Lower leg skin (tissue), 4 donors: Measurements from ENCODE around the gene NVL. TPM values are rescaled to one million over a fixed set of nuclear protein-coding genes. Genes with fewer than 3 reads are reported as not detected.

ENCODE experiments used
- DNase-seq, 2 donors: peaks; one replicate each; pipeline ENCODE4 v3.0.0-alpha.2; 2019; ENCODE audit warnings: low spot score in 2 of 2
- H3K4me3 ChIP-seq: fragments of 200-600 bp; sonication (generic); 2 replicates; pipeline ENCODE4 v1.5.1; 2017; ENCODE audit warnings: mild to moderate bottlenecking, low read depth; ENCODE audit not compliant: poor library complexity, severe bottlenecking
- CTCF ChIP-seq, 3 donors: fragments of 450-650 bp; IDR thresholded peaks; one replicate each; pipeline ENCODE4 v1.5.1; 2016; ENCODE audit warnings: antibody characterized with exemption in 3 of 3, mild to moderate bottlenecking in 3 of 3, moderate library complexity in 2 of 3
- POLR2A ChIP-seq, 2 donors: fragments of 450-650 bp; IDR thresholded peaks; one replicate each; pipeline ENCODE4 v1.6.1; 2016 to 2017; ENCODE audit warnings: antibody characterized with exemption in 2 of 2, mild to moderate bottlenecking in 1 of 2, moderate library complexity in 1 of 2
- WGBS, 2 donors: methylation state at CpG; one replicate each; pipeline ENCODE4 v1.1.5; 2018; 5-methylcytosine and 5-hydroxymethylcytosine counted together
- intact Hi-C: fragments of 100-400 bp; cut with DNase I; formaldehyde crosslinking; loops from one replicate; pipeline ENCODE4 v1.15.0; 2023; ENCODE audit warnings: low total_unique reads
- total RNA-seq, 4 donors: library from RNA; depleted of rRNA; stranded (reverse); fragments of >200 nt; gene quantifications; one replicate each; pipeline ENCODE4 v1.1.0, GENCODE V29; 2016

The NVL gene
- total RNA-seq, 4 donors from 2014 or later, result 24.4 to 43.1 (median 32.1) TPM

DNA sequence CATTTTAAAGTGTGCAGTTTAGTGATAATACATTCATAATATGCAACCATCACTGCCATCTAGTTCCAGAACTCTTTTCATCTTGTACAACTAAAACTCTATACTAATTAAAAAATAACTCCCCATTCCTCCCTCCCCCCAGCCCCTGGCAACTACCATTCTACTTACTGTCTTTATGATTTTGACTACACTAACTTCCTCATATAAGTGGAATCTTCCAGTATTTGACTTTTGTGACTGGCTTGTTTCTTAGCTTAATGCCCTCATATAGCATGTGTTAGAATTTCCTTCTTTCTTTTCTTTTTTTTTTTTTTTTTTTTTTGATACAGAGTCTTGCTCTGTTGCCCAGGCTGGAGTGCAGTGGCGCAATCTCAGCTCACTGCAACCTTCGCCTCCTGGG lies 1.4 kb upstream of the NVL start:
- intact Hi-C loops, result loop anchor here (5.0 kb wide), 1 partner anchor 219 kb away; the partner anchor contains the start of gene FBXO28
- no peak for DNase-seq
- no peak for TF ChIP-seq CTCF (IDR thresholded peaks at IDR 0.05)
- TF ChIP-seq POLR2A (IDR thresholded peaks at IDR 0.05), result no peak
- WGBS, 2 donors, result 97 to 100% methylated on average over 2 of the region's 2 CpGs
- H3K4me3 ChIP-seq, result no peak overlapping the region

- 0 to 1% methylated on average over 7 of the region's 7 CpGs for WGBS, 2 donors
- peak overlapping the region; percentile 84 for H3K4me3 ChIP-seq
- intact Hi-C loops, result no loop called here
- no peak for DNase-seq
- TF ChIP-seq POLR2A (IDR thresholded peaks at IDR 0.05), result no peak
- no peak for TF ChIP-seq CTCF (IDR thresholded peaks at IDR 0.05)
Observed at GRCh38 chr1:224329484-224329841, 509 bp downstream of the NVL start.

DNA sequence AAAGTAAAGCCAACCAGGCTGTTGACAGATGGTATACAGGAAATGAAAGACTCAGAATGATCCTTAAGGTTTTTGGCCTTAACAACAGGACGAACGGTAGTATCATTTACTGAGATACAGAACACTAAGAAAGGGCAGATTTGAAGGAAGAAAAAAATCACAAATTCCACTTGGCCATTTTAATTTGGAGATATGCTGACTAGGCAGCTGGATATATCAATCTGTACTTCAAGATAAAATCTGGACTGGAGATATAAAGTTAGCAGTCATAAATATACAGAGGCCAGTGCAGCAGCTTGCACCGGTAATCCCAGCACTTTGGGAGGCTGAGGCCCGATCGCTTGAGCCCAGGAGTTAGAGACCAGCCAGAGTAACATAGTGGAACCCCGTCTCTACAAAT lies 1.3 kb downstream of the NVL start:
- TF ChIP-seq CTCF (IDR thresholded peaks at IDR 0.05), result no peak
- TF ChIP-seq POLR2A (IDR thresholded peaks at IDR 0.05), result no peak
- intact Hi-C loops, result no loop called here
- 68 to 72% methylated on average over 6 of the region's 6 CpGs for WGBS, 2 donors
- no peak for DNase-seq
- no peak overlapping the region for H3K4me3 ChIP-seq

DNA sequence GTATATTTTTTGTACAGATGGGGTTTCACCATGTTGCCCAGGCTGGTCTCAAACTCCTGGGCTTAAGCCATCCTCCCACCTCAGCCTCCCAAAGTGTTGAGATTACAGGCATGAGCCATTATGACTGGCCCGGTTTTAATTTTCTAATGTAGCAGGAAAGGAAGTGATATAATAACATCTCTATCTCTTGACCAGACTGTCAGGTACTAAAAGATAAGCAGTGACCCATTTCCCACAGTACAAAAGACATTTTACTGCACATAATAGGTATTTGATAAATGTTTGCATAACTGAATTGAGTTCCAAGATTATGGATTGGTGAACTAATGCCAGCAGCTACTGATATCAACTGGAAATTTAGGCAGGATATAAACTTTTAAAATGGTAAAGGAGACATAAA lies 4.0 kb downstream of the NVL start:
- 85 to 93% methylated on average over 1 of the region's 1 CpG for WGBS, 2 donors
- H3K4me3 ChIP-seq, result no peak overlapping the region
- no peak for TF ChIP-seq CTCF (IDR thresholded peaks at IDR 0.05)
- no peak for TF ChIP-seq POLR2A (IDR thresholded peaks at IDR 0.05)
- intact Hi-C loops, result no loop called here
- no peak for DNase-seq

GRCh38 chr1:224321706-224322105 lies 8.3 kb downstream of the NVL start:
- intact Hi-C loops, result no loop called here
- WGBS, 2 donors, result 93 to 100% methylated on average over 2 of the region's 2 CpGs
- TF ChIP-seq POLR2A (IDR thresholded peaks at IDR 0.05) (no peak), CTCF (IDR thresholded peaks at IDR 0.05) (no peak)
- no peak for DNase-seq
- no peak overlapping the region for H3K4me3 ChIP-seq

DNA sequence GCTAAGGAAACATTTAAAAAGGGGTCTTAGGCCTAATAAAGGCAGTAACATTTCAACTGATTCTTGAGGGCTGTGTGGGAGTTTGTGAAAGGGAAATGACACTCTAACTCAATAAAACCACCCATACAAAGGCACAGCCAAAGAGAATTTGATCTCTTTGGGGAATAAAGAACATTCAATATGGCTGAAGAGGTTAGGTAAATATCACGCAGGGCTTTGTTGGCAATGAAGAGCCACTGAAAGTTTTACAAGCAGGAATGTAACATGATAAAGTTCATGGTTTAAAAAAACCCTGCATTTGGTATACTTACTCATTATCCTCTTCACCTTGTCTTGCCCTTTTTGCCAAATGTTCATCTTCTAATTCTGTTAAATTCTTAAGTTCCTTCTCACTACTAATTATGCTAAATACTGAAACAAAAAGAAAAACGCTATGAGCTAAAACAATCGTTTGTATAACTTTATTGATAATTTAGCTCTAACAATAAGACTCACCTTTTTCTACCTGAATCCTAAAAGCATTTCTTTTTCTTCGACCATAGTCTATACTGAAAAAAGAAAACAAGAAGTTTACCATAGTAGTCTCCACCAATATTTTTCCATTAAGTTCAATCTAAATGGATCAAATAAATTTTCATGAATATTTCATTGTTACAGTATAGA lies 12.5 kb downstream of the NVL start:
- no peak overlapping the region for H3K4me3 ChIP-seq
- no peak for DNase-seq
- no peak for TF ChIP-seq POLR2A (IDR thresholded peaks at IDR 0.05)
- no peak for TF ChIP-seq CTCF (IDR thresholded peaks at IDR 0.05)
- WGBS, 2 donors, result 91% methylated on average over 4 of the region's 4 CpGs
- intact Hi-C loops, result no loop called here
